COLO668 (cell line): ENCODE data around the gene GPR32.
"Not testable (repeated sequence)": the region's sequence is repeated elsewhere in the genome, so short reads cannot be mapped to it uniquely, and the experiment has no call there.

Experiments used
- DNase-seq: peaks from one replicate; lab custom pipeline; 2025; ENCODE audit not compliant: unreplicated experiment; lab: John Stamatoyannopoulos, UW

Gene GPR32

DNA sequence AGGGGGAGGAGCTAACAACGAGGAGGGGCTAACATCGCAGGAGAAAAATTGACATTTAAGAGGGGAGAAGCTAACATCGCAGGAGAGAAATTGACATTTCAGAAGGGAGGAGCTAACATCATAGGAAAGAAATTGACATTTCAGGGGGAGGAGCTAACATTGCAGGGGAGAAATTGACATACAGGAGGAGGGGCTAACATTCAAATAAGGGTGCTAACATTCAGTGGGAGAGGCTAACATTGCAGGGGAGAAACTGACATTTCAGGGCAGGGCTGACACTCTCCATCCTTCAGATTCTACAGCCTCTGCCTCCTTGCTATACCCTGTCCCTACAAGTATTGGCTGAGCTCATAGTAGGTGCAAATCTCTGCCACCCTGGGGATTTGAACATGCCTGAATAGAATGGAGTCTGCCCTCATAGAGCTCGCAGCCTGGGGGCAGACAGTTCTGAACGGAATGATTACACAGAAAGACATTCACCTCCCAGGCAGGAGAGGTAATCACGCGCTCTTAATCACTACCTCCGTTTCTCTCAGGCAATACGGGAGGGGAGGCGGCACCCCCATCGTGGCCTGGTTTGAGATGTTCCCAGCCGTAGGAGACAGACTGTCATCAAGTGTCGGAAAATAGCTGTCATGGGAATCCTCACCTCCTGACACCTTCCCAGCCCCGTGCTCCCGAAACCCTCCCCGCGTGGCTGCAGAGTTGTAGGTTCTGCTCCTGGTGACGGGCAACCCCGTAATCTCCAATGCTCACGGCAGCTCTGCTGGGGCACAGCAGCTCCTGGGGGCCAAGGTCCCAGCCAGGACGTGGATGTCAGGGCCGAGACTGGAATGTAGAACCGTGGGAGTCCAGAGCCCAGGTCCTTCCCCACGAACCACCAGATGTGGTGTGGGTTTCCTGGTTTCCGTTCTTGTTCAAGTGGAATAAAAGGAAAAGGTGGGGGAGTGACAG is 9.5 kb downstream of the GPR32 start:
- DNase-seq: no peak

DNA sequence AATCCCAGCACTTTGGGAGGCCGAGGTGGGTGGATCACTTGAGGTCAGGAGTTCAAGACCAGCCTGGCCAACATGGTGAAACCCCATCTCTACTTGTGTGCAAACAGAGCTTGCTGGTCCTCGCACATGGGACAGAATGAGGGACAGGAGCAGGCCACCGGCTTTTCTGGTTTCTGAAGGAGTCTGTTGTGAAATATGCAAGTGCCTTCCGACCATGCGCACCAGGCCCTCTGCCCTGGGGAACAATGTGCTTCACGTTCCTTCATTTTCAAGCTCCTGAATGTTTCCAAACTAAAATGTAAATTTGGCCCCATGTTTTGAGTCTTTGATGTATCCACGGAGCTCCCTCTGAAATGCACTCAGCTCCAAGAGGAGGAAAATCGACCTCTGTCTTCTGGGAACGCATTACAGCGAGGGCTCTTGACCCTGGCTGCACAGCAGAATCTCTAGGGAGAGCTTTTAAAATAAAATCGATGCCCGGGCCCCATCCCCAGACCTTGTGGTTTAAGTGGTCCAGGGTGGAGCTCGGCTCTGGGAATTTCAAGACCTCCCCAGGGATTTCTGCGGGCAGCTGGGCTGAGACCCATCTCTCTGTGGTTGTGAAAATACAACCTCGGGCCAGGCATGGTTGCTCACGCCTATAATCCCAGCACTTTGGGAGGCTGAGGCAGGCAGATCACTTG is 10.6 kb downstream of the GPR32 start:
- DNase-seq: no peak

DNA sequence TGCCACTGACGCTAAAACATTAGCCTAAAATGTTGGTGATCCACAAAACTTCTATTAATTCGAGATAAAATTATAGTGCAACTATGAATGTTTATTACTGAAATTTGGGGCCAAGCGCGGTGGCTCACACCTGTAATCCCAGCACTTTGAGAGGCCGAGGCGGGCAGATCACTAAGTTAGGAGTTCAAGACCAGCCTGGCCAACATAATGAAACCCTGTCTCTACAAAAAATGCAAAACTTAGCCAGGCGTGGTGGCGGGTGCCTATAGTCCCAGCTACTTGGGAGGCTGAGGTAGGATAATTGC is 13.5 kb downstream of the GPR32 start:
- not testable (repeated sequence) for DNase-seq

DNA sequence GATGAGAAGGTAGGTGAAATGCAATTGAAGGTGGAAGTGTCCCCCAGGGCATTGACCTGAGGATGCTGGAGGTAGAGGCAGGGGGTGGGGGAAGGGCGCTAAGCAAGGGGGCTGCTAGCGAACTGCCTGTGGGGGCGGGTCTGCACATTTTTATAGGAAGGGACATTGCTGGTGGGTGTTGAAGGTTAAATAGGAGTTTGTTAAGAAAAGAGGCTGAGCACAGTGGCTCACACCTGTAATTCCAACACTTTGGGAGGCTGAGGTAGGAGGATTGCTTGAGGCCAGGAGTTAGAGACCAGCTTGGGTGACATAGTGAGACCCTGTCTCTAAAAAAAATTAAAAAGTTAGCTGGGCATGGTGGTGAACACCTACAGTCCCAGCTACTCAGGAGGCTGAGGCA is 14.4 kb downstream of the GPR32 start:
- no peak for DNase-seq

DNA sequence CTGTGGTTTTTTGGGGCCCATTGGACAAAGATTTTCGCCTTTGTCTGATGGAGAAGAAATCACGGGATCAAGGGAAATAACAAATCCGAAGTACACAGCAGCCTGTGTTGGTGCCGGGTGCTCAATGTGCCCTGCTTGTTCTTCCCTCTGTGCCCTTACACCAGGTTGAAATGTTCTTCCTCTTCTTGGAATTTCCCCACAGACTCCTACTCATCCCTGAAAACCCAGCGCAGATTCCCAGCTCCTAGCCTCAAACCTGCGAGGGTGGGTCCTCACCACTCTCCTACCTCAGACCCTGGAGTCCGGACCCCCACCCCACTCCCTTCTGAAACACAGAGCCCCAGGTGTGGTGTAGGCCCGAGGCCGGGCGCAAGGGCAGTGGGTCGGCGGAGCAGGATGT is 15.1 kb downstream of the GPR32 start:
- no peak for DNase-seq

DNA sequence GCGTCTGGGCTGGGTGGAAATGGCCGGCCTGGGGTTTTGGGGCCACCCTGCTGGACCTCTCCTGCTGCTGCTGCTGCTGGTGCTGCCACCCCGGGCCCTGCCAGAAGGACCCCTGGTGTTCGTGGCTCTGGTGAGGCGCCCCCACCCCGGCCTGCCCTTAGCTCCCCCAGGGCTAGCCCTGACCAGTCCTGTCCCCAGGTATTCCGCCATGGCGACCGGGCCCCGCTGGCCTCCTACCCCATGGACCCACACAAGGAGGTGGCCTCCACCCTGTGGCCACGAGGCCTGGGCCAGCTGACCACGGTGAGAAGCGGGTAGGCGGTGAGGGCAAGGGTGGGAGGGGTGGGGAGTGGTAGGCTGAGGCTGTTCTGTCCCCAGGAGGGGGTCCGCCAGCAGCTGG is 20.1 kb downstream of the GPR32 start, which contains the start of gene ACP4:
TSS of gene ACP4 (plus strand) at position 20 of the 400 bp plus-strand sequence. CDS start at position 20, 0 bp downstream.
- DNase-seq: peak; percentile 33

DNA sequence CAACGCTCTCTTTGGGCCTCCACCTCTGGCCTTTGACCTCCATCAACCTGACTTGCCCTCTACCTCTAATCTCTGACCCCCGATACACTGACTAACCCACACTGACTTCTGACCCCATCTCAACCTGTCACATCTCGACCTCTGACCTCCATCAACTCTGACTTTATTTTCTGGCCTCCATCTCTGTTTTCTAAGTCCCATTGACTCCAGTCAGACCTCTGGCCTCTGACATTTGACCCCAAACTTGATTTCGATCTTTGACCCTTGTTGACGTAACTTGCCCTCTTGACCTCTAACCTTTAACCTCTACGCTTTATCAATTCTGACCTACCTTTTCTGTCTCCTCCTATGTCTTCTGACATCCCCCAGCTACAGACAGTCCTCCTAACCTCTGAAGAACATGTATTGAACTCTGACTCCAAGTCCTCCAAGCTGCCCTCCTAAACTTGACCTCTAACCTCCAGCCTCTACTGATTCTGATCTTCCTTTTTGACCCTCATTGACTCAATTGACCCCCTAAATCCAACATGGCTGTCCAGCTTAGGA is 20.7 kb downstream of the GPR32 start:
- DNase-seq: no peak

DNA sequence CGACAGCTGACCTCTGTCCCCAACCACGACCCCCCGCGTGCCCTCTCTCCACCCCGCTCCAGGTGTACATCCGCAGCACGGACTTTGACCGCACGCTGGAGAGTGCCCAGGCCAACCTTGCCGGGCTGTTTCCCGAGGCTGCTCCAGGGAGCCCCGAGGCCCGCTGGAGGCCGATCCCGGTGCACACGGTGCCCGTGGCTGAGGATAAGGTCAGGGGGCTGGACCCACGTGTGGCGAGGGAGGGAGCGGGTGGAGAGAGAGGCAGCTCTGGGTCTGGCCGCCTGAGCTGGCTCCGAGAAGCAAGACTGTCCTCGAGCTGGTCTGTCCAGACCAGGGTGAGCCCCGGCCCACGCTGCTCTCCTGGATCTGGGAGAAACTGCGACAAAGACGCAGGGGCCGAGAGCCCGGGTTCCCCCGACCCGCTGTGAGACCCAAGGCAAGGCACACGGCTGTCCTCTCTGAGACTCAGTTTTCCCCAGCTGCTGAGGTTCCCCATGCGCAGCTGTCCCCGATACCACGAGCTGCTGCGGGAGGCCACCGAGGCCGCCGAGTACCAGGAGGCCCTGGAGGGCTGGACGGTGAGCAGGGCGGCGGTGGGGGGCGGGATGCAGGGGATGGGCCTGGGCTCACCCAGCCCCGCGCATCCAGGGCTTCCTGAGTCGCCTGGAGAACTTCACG is 21.5 kb downstream of the GPR32 start:
- DNase-seq: peak; percentile 48

DNA sequence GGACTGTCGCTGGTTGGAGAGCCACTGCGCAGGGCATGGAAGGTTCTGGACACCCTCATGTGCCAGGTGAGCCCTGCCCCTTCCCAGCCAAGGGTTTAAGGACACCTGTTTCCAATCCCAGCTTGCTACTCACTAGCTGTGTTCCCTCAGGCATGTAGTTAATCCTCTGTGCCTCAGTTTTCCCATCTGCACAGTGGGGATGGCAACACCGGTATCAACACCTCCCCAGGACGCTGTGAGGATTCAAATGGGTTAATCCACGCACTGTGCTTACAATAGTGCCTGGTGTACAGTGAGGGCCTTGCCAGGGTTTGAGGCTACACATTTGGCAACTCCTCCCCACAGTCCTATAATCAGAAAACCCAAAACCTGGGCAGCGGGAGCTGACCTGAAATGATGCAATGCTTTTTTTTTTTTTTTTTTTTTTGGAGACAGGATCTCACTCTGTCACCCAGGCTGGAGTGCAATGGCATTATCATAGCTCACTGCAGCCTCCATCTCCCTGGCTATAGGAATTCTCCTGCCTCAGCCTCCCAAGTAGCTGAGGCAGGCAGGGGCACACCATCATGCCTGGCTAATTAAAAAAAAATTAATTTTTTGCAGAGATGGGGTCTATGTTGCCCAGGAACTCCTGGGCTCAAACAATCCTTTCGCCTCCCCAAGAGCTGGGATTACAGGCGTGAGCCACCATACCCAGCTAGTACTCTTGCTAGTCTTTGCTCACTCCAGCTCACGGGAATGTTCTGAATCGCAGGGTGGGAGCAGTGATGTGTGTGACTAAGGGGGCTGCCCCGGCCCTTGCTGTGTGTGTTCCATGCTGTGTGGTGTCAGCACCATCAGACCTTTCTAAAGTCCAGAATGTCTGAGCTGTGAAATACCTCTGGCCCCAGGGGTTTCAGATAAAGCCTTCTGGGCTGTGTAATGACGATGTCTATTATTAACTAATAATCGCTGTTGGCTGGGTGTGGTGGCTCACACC is 22.3 kb downstream of the GPR32 start:
- DNase-seq: no peak

DNA sequence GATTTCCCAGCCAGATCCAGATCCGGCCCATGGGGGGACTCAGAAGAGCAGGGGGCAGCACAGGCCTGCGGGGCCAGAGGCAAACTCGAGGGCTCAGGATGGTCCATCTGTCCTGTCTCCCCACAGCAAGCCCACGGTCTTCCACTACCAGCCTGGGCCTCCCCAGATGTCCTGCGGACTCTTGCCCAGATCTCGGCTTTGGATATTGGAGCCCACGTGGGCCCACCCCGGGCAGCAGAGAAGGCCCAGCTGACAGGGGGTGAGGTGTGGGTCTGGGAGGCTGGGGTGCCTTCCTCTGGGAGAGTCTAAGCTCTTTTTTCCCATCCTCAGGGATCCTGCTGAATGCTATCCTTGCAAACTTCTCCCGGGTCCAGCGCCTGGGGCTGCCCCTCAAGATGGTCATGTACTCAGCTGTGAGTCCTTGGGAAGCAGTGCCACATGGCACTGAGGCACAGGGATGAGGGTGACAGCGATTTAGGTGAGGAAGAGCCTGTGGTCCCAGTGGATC is 23.3 kb downstream of the GPR32 start:
- DNase-seq: peak; percentile 18

DNA sequence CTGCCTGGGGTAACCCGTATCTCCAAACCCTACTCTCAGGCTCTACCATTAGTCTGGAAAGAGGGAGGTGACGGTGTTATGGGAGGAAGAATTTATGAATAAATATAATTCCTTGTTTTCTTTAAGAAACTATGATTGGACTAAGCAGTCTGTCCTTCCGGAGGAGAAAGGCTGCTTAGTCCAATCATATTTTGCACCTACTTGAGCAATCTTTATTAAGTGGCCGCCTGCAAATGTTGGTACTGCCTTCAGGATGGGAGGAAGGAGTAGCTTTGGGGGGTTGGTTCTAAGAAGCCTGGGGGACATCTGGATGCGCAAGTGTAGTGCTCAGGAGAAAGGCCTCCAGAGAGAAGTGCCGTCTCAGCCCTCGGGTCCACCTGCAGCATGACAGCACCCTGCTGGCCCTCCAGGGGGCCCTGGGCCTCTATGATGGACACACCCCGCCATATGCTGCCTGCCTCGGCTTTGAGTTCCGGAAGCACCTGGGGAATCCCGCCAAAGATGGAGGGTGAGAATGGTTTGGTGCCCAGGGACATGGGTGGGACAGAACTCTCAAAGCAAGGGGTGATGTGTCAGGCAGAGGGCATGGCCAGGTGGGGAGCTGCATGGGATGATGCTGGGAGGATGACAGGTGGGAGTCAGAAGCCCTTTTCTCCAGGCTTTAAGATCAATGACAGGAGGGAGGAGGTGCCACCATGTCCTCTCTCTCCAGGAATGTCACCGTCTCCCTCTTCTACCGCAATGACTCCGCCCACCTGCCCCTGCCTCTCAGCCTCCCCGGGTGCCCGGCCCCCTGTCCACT is 24.0 kb downstream of the GPR32 start:
- DNase-seq: peak; percentile 84

DNA sequence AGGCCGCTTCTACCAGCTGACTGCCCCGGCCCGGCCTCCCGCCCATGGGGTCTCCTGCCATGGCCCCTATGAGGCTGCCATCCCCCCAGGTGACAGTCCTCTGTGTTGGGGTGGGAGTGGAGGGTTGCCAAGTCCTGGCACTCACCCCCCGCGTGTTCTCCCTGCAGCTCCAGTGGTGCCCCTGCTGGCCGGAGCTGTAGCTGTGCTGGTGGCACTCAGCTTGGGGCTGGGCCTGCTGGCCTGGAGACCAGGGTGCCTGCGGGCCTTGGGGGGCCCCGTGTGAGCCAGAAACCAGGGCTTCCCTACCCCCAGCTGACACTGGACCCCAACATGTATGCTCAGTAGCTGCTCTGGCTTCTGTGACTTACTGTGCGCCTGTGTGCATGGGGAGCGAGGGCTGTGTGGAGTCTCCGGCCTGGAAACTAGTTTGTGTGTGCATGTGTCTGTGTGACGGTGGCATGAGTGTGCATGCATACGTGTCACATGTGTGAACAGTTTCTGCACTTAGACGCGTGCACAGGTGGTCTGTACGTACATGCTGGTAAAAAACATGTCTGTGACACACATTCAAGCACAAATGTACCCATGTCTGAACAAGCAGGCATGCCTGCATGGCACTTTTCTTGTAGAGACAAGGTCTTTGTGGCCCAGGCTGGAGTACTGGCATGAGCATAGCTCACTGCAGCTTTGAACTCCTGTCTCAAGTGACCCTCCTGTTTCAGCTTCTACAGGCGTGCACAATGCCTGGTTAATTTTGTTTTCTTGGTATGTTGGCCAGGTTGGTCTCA is 24.8 kb downstream of the GPR32 start:
- DNase-seq: peak; percentile 73

DNA sequence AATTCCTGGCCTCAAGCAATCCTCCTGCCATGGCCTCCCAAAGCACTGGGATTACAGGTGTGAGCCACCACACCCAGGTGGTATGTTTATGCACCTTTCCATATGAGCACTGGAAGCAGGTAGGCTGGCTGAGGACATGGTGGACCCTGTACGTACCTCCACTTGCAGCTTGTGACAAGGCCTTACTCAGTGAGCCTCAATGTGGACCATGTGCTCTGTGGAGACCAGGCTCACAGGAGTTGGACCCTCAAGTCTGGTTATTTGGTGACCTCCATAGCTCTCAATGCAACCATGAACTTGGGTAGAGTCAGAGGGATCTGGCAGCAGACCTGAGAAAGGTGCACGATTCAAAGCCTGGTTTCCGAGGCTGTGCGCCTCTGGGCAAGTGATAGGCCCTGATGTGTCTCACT is 25.4 kb downstream of the GPR32 start:
- DNase-seq: no peak

DNA sequence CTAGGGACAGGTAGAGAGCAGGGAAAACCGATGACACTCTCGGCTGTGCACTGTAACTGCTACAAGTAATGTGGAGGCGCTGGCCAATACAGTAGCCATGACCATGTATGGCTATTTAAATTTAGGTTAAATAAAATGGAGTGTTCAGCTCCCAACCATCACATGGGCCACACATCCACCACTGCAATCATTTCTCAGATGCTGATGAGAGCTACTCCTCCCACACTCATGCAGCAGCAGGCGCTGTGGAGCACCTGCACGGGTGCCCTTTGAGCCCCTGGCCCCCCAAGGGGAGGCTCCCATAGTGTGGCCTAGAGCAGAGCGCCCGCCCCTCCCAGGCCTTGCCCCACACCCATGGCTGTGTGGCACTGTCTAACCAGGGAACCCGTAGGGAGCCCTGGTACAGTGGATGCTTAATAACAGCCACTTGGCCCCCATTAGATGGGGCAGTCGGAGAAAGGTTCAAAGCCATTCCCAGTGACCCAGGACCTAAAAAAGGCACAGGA is 25.9 kb downstream of the GPR32 start:
- DNase-seq: peak; percentile 6

DNA sequence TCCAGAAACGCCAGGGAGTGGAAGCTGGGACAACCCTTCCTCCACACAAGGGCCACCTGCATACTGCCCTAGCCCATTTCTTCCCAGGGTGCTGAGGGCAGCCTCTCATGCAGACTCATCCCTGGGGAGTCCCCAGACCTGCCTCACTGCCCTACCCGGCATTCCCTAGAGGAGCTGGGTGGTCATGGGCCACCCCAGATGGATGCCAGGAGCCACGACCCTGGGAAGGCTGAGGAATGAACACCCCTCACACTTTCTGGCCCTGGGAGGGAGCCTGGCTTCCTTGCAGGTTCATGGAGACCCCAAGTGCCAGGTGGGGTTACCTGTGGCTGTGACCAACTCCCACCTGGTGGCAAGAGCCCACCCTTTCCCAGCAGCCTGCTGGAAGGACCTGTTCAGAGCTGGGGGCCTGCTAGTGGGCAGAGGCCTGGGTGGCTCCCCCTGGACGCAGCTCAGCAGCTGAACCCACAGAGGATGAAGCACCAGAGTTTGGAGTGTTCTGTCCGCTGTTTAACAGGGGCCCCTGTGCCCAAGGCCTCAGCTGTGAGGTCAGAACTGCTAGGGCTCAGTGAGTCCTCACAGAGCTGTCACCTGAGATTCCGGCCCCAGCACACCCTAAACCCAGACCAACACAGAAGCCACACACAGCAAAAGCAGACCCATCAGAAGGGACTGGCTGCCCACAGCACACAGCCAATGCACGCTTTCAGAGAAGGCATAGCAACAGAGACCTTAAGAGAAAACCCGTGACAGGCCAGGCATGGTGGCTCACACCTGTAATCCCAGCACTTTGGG is 26.6 kb downstream of the GPR32 start:
- no peak for DNase-seq

DNA sequence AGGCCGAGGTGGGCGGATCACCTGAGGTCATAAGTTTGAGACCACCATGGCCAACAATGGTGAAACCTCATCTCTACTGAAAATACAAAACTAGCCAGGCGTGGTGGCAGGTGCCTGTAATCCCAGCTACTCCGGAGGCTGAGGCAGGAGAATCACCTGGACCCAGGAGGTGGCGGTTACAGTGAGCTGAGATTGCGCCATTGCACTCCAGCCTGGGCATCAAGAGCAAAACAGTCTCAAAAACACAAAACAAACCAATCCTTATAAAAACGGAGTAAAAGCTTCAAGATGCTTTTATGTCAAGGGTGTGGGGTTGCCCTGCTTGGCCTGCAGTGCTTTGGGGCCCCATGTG is 27.1 kb downstream of the GPR32 start:
- no peak for DNase-seq

DNA sequence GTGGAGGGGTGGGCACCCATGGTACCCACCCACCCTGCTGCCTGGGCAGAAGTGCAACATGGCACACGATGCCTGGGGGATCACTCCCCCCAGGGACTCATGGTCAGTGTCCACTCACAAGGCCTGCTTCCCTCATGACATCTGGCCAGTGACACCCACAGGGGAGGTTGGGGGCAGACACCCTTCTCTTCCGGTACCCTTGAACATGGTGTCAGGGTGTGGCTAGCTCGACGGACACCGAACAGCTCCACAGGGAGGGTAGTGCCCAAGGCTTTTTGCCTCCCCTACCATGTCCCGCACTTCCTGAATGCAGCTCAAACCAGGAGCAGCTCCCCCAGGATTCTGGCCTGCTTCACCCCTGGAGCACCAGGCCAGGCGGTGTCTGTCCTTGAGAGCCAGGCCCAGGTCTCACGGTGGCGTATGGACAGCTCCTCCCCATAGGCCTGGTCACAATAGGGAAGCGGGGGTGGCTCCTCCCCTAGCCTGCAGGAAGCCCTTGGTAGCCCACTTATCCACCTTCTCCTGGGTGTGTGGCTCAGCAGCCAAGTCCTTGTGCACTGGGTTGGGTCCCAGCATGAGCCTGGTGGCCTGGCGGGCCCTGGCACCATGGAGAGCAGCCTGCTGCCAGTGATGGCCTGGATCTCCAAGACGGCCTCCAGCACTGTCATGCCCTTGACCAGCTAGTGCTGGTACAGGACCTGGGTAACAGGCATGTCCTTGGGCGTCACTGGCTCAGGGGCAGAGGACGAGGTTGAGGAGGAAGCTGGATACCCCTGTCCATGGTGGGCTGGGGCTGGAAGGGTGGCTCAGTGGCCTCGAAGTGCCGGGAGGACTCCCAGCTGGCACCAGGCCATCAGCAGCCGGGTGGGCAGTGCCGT is 27.8 kb downstream of the GPR32 start:
- DNase-seq: no peak
